22Rv1 (cell line): ENCODE measurements around the gene PTK6.
"Not testable (repeated sequence)": the region's sequence is repeated elsewhere in the genome, so short reads cannot be mapped to it uniquely, and the experiment has no call there.

Experiments
- H3K27ac ChIP-seq: fragments of 450-650 bp; 2 replicates; pipeline ENCODE4 v1.5.1; 2017
- ZFX ChIP-seq: fragments of 450-650 bp; IDR thresholded peaks from 2 replicates; pipeline ENCODE4 v1.6.1; 2017; ENCODE audit warnings: antibody characterized with exemption, borderline replicate concordance
- TF ChIP-seq, protein P1 (sequence below): fragments of 450-650 bp; IDR thresholded peaks from 2 replicates; pipeline ENCODE4 v1.5.1; 2017; ENCODE audit warnings: mild to moderate bottlenecking

PTK6 gene

GRCh38 chr20:63563225-63563935 is 26.2 kb upstream of the PTK6 start:
- TF ChIP-seq ZFX, result no peak
- TF ChIP-seq, protein P1, sequence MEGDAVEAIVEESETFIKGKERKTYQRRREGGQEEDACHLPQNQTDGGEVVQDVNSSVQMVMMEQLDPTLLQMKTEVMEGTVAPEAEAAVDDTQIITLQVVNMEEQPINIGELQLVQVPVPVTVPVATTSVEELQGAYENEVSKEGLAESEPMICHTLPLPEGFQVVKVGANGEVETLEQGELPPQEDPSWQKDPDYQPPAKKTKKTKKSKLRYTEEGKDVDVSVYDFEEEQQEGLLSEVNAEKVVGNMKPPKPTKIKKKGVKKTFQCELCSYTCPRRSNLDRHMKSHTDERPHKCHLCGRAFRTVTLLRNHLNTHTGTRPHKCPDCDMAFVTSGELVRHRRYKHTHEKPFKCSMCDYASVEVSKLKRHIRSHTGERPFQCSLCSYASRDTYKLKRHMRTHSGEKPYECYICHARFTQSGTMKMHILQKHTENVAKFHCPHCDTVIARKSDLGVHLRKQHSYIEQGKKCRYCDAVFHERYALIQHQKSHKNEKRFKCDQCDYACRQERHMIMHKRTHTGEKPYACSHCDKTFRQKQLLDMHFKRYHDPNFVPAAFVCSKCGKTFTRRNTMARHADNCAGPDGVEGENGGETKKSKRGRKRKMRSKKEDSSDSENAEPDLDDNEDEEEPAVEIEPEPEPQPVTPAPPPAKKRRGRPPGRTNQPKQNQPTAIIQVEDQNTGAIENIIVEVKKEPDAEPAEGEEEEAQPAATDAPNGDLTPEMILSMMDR, result no peak
- H3K27ac ChIP-seq, result no peak overlapping the region

DNA sequence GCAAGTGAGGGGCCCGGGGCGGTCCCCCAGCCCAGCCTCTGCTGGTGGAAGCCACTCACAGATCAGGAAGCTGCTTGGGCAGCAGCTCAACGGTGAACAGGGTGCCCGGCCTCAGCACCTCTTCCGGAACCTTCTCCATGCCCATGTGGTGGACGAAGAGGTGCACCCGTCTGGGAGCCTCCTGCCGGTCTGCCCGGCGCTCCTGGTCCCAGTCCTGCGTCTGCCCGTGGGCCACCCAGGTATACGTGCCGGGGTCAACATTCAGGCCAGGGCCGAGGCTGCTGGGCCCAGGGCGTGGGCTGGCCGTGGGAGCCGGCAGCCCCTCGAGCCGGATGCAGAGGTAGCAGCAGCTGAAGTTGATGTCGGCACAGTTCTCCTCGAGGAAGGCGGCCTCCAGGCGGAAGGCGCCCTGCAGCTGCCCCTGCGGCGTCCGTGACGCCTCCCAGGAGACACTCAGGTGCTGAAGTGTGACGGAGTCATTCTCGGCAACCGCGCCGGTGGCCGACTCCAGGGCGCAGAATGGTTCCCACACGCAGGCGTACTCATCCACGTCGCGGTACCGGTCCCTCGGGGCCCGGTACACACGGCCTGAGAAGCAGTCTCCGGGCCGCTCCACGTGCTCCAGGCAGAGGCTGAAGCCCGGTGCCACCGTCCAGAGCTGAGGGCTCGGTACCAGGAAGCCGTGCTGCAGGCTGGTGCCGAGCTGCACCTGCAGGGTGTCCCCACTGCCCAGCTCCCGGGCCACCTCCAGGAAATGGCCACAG is 25.5 kb upstream of the PTK6 start:
- TF ChIP-seq ZFX, result no peak
- TF ChIP-seq, protein P1, result no peak
- H3K27ac ChIP-seq, result no peak overlapping the region

- H3K27ac ChIP-seq, result no peak overlapping the region
- TF ChIP-seq ZFX, result no peak
- TF ChIP-seq, protein P1, result no peak
Observed at GRCh38 chr20:63561624-63562396, 24.6 kb upstream of the PTK6 start.

DNA sequence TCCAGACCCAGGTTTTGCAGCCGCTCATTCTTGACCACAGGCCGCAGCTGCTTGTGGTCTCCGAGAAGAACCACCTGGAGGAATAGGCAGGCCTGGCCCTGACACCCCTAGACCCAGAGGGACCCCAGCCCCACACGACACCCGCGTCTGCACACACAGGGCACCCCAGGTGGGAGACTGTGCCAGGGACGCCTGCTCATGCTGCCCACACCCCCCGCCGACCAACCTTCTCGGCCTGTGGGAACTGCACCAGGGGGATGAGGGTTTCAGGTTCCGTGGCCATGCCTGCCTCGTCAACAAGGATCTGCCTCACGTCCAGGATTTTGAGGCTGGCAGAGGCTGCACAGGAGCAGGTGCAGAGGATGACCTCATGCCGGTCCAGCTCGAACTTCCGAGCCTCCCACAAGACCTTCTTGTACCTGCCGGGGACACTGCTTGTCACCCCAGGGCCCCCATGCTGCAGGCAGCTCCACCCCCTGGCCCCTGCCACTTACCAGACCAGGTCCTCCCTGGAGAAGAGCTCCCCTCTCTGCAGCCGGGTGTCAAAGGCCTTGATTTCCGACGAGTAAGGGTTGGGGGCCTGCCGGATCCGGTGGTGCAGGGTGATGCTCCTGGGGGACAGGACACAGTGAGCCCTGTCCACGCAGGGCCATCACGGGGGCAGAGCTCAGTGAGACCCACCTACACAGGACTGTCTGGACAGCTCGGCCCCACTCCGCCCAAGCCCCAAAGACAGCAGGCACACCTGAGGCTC is 23.9 kb upstream of the PTK6 start:
- TF ChIP-seq ZFX, result no peak
- TF ChIP-seq, protein P1, result no peak
- no peak overlapping the region for H3K27ac ChIP-seq

- TF ChIP-seq, protein P1, result no peak
- TF ChIP-seq ZFX, result no peak
- H3K27ac ChIP-seq, result no peak overlapping the region
Observed at GRCh38 chr20:63560333-63560805, 23.2 kb upstream of the PTK6 start.

DNA sequence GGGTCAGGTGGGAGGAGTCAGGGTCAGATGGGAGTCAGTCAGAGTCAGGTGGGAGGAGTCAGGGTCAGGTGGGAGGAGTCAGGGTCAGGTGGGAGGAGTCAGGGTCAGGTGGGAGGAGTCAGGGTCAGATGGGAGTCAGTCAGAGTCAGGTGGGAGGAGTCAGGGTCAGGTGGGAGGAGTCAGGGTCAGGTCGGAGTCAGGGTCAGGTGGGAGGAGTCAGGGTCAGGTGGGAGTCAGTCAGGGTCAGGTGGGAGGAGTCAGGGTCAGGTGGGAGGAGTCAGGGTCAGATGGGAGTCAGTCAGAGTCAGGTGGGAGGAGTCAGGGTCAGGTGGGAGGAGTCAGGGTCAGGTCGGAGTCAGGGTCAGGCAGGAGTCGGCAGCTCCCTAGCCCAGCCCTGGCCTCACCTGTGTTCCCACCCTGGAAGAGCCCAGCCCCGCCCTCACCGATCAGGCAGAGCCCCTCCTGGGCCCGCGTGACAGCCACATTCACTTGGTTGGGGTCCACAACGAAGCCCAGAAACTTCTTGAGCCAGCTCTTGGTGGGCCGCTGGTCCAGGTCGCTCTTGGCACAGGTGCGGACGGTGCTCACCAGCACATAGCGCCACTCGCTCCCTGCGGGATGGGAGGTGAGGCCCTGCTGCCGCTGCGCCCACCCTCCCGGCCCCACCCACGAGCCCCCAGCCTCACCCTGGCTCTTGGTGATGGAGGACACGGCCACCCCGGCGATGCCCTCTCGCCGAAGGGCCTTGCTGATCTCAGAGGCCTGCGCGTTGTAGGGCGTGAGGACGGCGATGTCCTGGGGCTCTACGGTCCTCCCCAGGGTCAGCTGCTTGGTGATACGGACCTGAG is 22.5 kb upstream of the PTK6 start:
- H3K27ac ChIP-seq, result not testable (repeated sequence)
